GM12801 (cell line): ENCODE measurements around the gene VANGL2.

Experiments used
- TF ChIP-seq, protein P1 (sequence below): IDR thresholded peaks from one replicate; pipeline ENCODE4 v1.5.1; 2011; ENCODE audit warnings: control low read depth; ENCODE audit not compliant: insufficient read length; ENCODE audit errors: extremely low read depth

VANGL2 gene

DNA sequence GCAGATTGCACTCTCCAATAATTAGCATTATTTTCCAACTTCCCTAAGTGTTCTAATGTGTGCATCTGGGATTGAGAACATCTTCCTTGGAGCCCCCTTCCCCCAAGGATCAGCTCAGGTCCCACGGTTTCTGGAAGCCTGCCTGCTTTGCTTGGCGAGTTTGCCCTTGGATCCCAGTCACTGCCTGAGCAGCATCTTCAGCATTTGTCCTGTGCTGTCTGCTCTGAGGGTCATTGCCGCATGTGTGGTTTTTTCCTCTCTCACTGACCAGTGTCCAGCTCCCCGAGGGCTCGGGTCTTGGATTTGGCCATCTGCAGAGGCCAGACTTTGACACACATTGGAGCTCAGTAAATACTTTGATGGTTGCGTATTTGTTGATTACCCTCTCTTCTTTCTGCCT is 18.1 kb downstream of the VANGL2 start:
- TF ChIP-seq, protein P1, sequence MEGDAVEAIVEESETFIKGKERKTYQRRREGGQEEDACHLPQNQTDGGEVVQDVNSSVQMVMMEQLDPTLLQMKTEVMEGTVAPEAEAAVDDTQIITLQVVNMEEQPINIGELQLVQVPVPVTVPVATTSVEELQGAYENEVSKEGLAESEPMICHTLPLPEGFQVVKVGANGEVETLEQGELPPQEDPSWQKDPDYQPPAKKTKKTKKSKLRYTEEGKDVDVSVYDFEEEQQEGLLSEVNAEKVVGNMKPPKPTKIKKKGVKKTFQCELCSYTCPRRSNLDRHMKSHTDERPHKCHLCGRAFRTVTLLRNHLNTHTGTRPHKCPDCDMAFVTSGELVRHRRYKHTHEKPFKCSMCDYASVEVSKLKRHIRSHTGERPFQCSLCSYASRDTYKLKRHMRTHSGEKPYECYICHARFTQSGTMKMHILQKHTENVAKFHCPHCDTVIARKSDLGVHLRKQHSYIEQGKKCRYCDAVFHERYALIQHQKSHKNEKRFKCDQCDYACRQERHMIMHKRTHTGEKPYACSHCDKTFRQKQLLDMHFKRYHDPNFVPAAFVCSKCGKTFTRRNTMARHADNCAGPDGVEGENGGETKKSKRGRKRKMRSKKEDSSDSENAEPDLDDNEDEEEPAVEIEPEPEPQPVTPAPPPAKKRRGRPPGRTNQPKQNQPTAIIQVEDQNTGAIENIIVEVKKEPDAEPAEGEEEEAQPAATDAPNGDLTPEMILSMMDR, result no peak

- TF ChIP-seq, protein P1, result no peak
Observed at GRCh38 chr1:160419150-160419837, 18.9 kb downstream of the VANGL2 start.

GRCh38 chr1:160419838-160420169 is 19.4 kb downstream of the VANGL2 start:
- TF ChIP-seq, protein P1, result no peak

GRCh38 chr1:160420881-160421842 is 20.8 kb downstream of the VANGL2 start:
- TF ChIP-seq, protein P1, result no peak

GRCh38 chr1:160421881-160422280 is 21.5 kb downstream of the VANGL2 start:
- TF ChIP-seq, protein P1, result no peak

- TF ChIP-seq, protein P1, result no peak
Observed at GRCh38 chr1:160423966-160424365, 23.6 kb downstream of the VANGL2 start.

- TF ChIP-seq, protein P1, result no peak
Observed at GRCh38 chr1:160425847-160426246, 25.5 kb downstream of the VANGL2 start.
